Osteoblast (primary cell): ENCODE results near the gene GABBR2. TPM values are rescaled to one million over a fixed set of nuclear protein-coding genes. Genes with fewer than 3 reads are reported as not detected.

Source experiments
- DNase-seq: peaks from one replicate; pipeline ENCODE4 v3.0.0; 2011; ENCODE audit warnings: low spot score, mixed read lengths; ENCODE audit not compliant: insufficient read length; ENCODE audit errors: missing footprints
- H2AFZ ChIP-seq: 2 replicates; pipeline ENCODE4 v1.6.0; 2011; ENCODE audit warnings: mild to moderate bottlenecking, low read length
- H3K27ac ChIP-seq: 2 replicates; pipeline ENCODE4 v1.5.1; 2011; ENCODE audit warnings: mild to moderate bottlenecking, low read depth, low read length, moderate library complexity
- H3K27me3 ChIP-seq: 2 replicates; pipeline ENCODE4 v1.6.0; 2012; ENCODE audit warnings: mild to moderate bottlenecking, control low read depth, inconsistent platforms, low read length, moderate library complexity; ENCODE audit not compliant: insufficient read depth
- H3K36me3 ChIP-seq: 2 replicates; pipeline ENCODE4 v1.5.1; 2011; ENCODE audit warnings: mild to moderate bottlenecking, low read length, control low read depth, moderate library complexity; ENCODE audit not compliant: insufficient read depth
- H3K4me1 ChIP-seq: 2 replicates; pipeline ENCODE4 v1.5.1; 2011; ENCODE audit warnings: mild to moderate bottlenecking, low read length, control low read depth, moderate library complexity; ENCODE audit not compliant: insufficient read depth
- H3K4me2 ChIP-seq: 2 replicates; pipeline ENCODE4 v1.6.0; 2011; ENCODE audit warnings: mild to moderate bottlenecking, low read length; ENCODE audit not compliant: insufficient read depth
- H3K4me3 ChIP-seq: fragments of 200-600 bp; sonication (generic); 3 replicates; pipeline ENCODE4 v1.5.1; 2012; ENCODE audit warnings: mild to moderate bottlenecking, low read length, inconsistent platforms; ENCODE audit not compliant: insufficient read depth
- H3K79me2 ChIP-seq: 2 replicates; pipeline ENCODE4 v1.6.0; 2012; ENCODE audit warnings: mild to moderate bottlenecking, low read length, control low read depth, inconsistent platforms; ENCODE audit not compliant: insufficient read depth
- H3K9me3 ChIP-seq: 2 replicates; pipeline ENCODE4 v1.5.1; 2011; ENCODE audit warnings: low read depth, low read length, control low read depth
- H4K20me1 ChIP-seq: 2 replicates; pipeline ENCODE4 v1.6.0; 2012; ENCODE audit warnings: mild to moderate bottlenecking, low read length, control low read depth; ENCODE audit not compliant: insufficient read depth
- CTCF ChIP-seq: IDR thresholded peaks from 2 replicates; pipeline ENCODE4 v1.5.1; 2011; ENCODE audit warnings: mild to moderate bottlenecking, low read depth, low read length, moderate library complexity; ENCODE audit errors: extremely low read depth
- total RNA-seq: library from RNA; depleted of rRNA; stranded (reverse); fragments of >200 nt; gene quantifications from 2 replicates; pipeline ENCODE4 v1.2.3, GENCODE V29; 2012

The GABBR2 gene
- total RNA-seq, 1 donor: under 0.01 TPM

GRCh38 chr9:98552331-98552730 lies 156.4 kb downstream of the GABBR2 start:
- Histone ChIP-seq H3K27me3 (peaks cover 10% of the 10 kb centered on the region), H3K9me3 (no peaks in the 10 kb centered on the region), H3K79me2 (no peaks in the 10 kb centered on the region), H4K20me1 (no peaks in the 10 kb centered on the region), H3K36me3 (no peaks in the 10 kb centered on the region), H3K27ac (no peak overlapping the region), H3K4me1 (no peaks in the 10 kb centered on the region), H3K4me2 (no peak overlapping the region), H2AFZ (no peak overlapping the region), H3K4me3 (no peak overlapping the region)
- no peak for DNase-seq
- no peak for TF ChIP-seq CTCF

- Histone ChIP-seq H3K27ac (no peak overlapping the region), H3K4me3 (no peak overlapping the region)
- no peak for DNase-seq
These were observed 157.0 kb downstream of the GABBR2 start for GRCh38 chr9:98551511-98552286.

GRCh38 chr9:98550206-98550820 lies 158.4 kb downstream of the GABBR2 start:
- Histone ChIP-seq H2AFZ (no peak overlapping the region), H3K9me3 (no peaks in the 10 kb centered on the region), H3K4me2 (no peak overlapping the region), H3K4me1 (no peaks in the 10 kb centered on the region), H3K27ac (no peak overlapping the region), H3K27me3 (peaks cover 10% of the 10 kb centered on the region), H4K20me1 (no peaks in the 10 kb centered on the region), H3K4me3 (no peak overlapping the region), H3K79me2 (no peaks in the 10 kb centered on the region), H3K36me3 (no peaks in the 10 kb centered on the region)
- DNase-seq: no peak
- no peak for TF ChIP-seq CTCF

More at GRCh38 chr9:98551511-98552286, 157.0 kb downstream of the GABBR2 start:
- H3K4me2 ChIP-seq: no peak overlapping the region
- H4K20me1 ChIP-seq: no peaks in the 10 kb centered on the region
- TF ChIP-seq CTCF: no peak
- no peaks in the 10 kb centered on the region for H3K36me3 ChIP-seq
- H3K9me3 ChIP-seq: no peaks in the 10 kb centered on the region
- peaks cover 10% of the 10 kb centered on the region for H3K27me3 ChIP-seq
- H3K4me1 ChIP-seq: no peaks in the 10 kb centered on the region
- no peaks in the 10 kb centered on the region for H3K79me2 ChIP-seq
- no peak overlapping the region for H2AFZ ChIP-seq

GRCh38 chr9:98549401-98549800 lies 159.3 kb downstream of the GABBR2 start:
- DNase-seq: no peak
- H3K9me3 ChIP-seq: no peaks in the 10 kb centered on the region
- H3K4me2 ChIP-seq: no peak overlapping the region
- no peak for TF ChIP-seq CTCF
- no peaks in the 10 kb centered on the region for H4K20me1 ChIP-seq
- H3K27me3 ChIP-seq: peaks cover 17% of the 10 kb centered on the region
- H3K27ac ChIP-seq: no peak overlapping the region
- H3K4me3 ChIP-seq: no peak overlapping the region
- H3K36me3 ChIP-seq: no peaks in the 10 kb centered on the region
- H3K79me2 ChIP-seq: no peaks in the 10 kb centered on the region
- no peak overlapping the region for H2AFZ ChIP-seq
- no peaks in the 10 kb centered on the region for H3K4me1 ChIP-seq
